Measurements from ENCODE around the gene BSDC1. TPM values are rescaled to one million over a fixed set of nuclear protein-coding genes. Genes with fewer than 3 reads are reported as not detected.
A peak's percentile ranks its signal among the peaks of the same experiment; 100 is the strongest.
"Not testable (repeated sequence)": the region's sequence is repeated elsewhere in the genome, so short reads cannot be mapped to it uniquely, and the experiment has no call there.

Gene BSDC1
- total RNA-seq, 1 donor from 2014 or later: 56.1 TPM

DNA sequence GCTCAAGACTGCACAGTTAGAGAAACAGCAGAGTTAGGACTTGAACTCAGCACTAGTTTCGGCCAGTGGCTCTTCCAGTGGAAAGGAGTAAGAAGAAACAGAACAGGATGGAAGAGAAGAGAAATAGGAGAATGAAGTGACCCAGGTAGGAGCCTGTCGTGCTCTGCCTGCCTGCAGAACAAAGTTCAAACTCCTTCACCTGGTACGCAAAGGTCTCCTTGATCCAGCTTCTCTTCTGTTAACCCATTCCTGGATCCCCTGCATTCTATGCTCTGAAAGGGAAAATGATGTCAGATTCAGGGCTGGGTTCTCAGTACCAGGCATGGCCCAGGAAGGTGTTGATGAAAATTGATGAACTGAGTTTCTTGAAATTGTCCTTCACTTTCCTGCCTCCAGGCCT is 35.8 kb downstream of the BSDC1 start:
- Histone ChIP-seq H3K27me3 (no peaks in the 10 kb centered on the region), H3K9me3 (no peaks in the 10 kb centered on the region), H3K4me1 (peaks cover 0 to 18% of the 10 kb centered on the region in 2 donors), H3K36me3 (peaks cover 0 to 4% of the 10 kb centered on the region in 2 donors), H3K27ac (no peak overlapping the region), H3K4me3 (no peak overlapping the region)
- intact Hi-C loops (cut with DNase I): no loop called here
- DNase-seq (ENCODE audit: low spot score in 2 of 2): no peak
- TF ChIP-seq, protein P1, sequence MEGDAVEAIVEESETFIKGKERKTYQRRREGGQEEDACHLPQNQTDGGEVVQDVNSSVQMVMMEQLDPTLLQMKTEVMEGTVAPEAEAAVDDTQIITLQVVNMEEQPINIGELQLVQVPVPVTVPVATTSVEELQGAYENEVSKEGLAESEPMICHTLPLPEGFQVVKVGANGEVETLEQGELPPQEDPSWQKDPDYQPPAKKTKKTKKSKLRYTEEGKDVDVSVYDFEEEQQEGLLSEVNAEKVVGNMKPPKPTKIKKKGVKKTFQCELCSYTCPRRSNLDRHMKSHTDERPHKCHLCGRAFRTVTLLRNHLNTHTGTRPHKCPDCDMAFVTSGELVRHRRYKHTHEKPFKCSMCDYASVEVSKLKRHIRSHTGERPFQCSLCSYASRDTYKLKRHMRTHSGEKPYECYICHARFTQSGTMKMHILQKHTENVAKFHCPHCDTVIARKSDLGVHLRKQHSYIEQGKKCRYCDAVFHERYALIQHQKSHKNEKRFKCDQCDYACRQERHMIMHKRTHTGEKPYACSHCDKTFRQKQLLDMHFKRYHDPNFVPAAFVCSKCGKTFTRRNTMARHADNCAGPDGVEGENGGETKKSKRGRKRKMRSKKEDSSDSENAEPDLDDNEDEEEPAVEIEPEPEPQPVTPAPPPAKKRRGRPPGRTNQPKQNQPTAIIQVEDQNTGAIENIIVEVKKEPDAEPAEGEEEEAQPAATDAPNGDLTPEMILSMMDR (IDR thresholded peaks at IDR 0.05): no peak

DNA sequence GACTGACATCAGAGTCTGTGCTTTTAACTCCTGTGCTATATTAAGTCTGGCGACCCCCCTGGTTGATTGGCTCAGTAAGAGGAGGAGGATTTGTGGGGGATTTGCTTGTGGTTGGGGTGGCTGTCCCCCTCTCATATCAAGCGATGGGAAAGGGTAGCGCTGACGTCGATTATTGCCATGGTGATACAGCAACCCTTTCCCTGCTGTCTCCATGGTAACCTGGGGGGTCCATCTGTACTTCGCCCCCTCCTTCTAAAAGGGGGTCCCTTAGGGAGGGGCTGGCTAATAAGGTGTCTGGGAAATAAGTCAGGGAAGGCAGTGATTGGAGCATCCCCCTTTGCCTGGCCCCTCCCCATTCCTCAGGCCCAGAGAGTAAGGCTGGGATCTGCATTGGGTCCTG is 36.6 kb downstream of the BSDC1 start:
- Histone ChIP-seq H3K4me3 (no peak overlapping the region), H3K9me3 (no peaks in the 10 kb centered on the region)

DNA sequence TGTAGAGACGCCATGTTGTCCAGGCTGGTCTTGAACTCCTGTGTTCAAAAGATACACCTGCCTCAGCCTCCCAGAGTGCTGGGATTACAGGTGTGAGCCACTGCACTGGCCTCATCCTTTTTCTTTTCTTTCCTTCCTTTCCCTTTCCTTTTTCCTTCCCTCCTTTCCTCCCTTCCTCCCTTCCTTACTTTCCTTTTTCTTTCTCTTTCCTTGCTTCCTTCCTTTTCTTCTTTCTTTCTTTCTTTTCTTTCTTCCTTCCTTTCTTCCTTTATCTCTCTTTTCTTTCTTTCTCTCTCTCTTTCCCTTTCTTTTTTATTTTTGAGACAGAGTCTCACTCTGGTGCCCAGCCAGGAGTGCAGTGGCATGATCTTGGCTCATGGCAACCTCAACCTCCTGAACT is 37.8 kb downstream of the BSDC1 start:
- TF ChIP-seq, protein P1 (IDR thresholded peaks at IDR 0.05): no peak
- Histone ChIP-seq H3K36me3 (peaks cover 0 to 4% of the 10 kb centered on the region in 2 donors), H3K4me3 (no peak overlapping the region), H3K9me3 (no peaks in the 10 kb centered on the region), H3K27me3 (no peaks in the 10 kb centered on the region), H3K4me1 (peaks cover 12 to 25% of the 10 kb centered on the region in 2 donors), H3K27ac (no peak overlapping the region)
- intact Hi-C loops (cut with DNase I): no loop called here
- DNase-seq (ENCODE audit: low spot score in 2 of 2): no peak

More for the DNA sequence above, 36.6 kb downstream of the BSDC1 start:
- Histone ChIP-seq H3K27me3 (no peaks in the 10 kb centered on the region), H3K4me1 (peaks cover 6 to 26% of the 10 kb centered on the region in 2 donors), H3K27ac (no peak overlapping the region), H3K36me3 (peaks cover 0 to 4% of the 10 kb centered on the region in 2 donors)
- no peak for DNase-seq (ENCODE audit: low spot score in 2 of 2)
- intact Hi-C loops (cut with DNase I): no loop called here
- TF ChIP-seq, protein P1 (IDR thresholded peaks at IDR 0.05): no peak

DNA sequence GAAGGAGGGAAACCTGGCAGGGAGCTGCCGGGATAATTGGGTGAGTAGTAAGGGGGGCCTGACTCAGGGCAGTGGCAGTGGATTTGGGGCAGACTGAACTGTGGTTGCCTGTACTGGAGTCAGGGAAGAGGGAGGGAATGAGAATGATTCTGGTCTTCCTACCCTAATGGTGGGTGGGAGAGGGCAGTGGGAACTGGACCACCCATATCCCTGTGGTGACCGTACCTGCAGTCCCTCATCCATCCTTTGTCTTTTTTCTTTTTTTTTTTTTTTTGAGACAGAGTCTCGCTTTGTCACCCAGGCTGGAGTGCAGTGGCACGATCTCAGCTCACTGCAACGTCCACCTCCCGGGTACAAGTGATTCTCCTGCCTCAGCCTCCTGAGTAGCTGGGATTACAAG is 38.5 kb downstream of the BSDC1 start:
- peaks cover 12 to 27% of the 10 kb centered on the region in 2 donors for H3K4me1 ChIP-seq
- H3K27me3 ChIP-seq; DNase-seq (ENCODE audit: low spot score in 2 of 2); H3K36me3 ChIP-seq; H3K4me3 ChIP-seq; intact Hi-C loops (cut with DNase I); H3K27ac ChIP-seq; H3K9me3 ChIP-seq: not testable (repeated sequence)

DNA sequence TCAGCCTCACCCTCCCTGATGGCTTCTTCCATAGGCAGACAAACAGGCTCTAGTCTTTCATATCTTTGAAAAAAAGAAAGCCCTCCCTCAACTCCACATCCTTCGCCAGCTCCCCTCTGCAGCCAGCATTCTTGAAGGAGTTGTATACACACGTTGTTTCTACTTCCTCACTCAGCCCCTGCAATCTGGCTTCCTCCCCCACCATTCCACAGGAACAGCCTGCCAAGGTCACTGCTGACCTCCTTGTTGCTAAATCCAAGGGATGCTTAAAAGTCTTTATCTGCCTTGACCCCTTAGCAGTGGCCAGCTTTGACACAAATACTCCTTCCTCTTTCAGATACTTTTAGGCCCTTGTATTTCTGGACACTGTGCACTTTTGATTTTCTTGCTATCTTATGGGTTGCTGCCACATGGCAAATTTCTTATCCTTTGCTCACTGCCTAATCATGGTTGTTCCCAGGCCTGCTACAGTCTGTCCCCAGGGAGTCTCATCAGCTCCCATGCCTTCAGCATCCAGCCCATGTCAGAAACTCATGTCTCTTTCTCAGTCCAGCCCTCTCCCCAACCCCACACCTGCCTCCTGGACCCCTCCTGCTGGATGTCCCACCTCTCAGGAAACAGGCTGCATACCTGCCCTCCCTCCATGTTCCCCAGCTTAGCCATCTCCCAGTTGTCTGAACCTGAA is 40.2 kb downstream of the BSDC1 start:
- Histone ChIP-seq H3K9me3 (no peaks in the 10 kb centered on the region), H3K27ac (peak overlapping the region; percentile 18), H3K27me3 (no peaks in the 10 kb centered on the region), H3K4me1 (peaks cover 12 to 29% of the 10 kb centered on the region in 2 donors), H3K4me3 (no peak overlapping the region), H3K36me3 (peaks cover 0 to under 1% of the 10 kb centered on the region in 2 donors)
- TF ChIP-seq, protein P1 (IDR thresholded peaks at IDR 0.05): no peak
- no peak for DNase-seq (ENCODE audit: low spot score in 2 of 2)
- intact Hi-C loops (cut with DNase I): no loop called here

DNA sequence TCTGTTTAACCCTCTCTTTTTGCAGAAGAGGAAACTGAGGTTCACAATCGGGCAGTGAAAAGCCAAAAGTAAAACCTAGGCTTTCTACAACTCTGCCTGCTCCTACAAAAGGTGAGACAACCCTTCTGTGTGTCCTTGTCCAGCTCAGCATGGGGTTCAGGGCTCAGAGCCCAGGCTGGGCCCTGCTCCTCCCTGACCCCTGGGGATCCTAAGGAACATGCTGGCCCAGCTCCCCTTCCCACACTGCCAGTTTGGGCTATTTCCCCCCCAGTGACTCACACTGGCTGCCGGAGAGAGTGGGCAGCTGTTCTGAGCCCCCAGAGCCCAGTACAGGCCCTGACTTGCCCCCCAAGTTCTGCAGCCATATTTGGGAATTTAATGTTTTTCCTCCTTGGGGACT is 40.8 kb downstream of the BSDC1 start:
- TF ChIP-seq, protein P1 (IDR thresholded peaks at IDR 0.05): no peak
- H3K36me3 ChIP-seq: no peaks in the 10 kb centered on the region
- H3K9me3 ChIP-seq: no peaks in the 10 kb centered on the region
- no peaks in the 10 kb centered on the region for H3K27me3 ChIP-seq
- H3K27ac ChIP-seq: peak overlapping the region; percentile 6 to 18
- intact Hi-C loops (cut with DNase I): no loop called here
- peaks cover 12 to 29% of the 10 kb centered on the region in 2 donors for H3K4me1 ChIP-seq
- DNase-seq (ENCODE audit: low spot score in 2 of 2): no peak
- H3K4me3 ChIP-seq: no peak overlapping the region

Measured in ascending aorta (tissue), 2 donors.